DND-41 (cell line): ENCODE measurements around the gene CCL23.

Source experiments
- ATAC-seq: fragments of 200-7000 bp; cut with Tn5 transposase; 3 replicates; pipeline ENCODE4 v1.9.1; 2021; ENCODE audit warnings: low read depth; ENCODE audit not compliant: insufficient read depth
- DNase-seq: peaks from one replicate; pipeline ENCODE4 v3.0.0-alpha.2; 2020
- H2AFZ ChIP-seq: 2 replicates; pipeline ENCODE4 v1.6.0; 2012; ENCODE audit warnings: low read depth, low read length
- H3K27ac ChIP-seq: 2 replicates; pipeline ENCODE4 v1.5.1; 2012; ENCODE audit warnings: low read length, inconsistent platforms
- H3K27me3 ChIP-seq: fragments of 200-600 bp; sonication (generic); 2 replicates; pipeline ENCODE4 v1.6.0; 2012; ENCODE audit warnings: low read length, mild to moderate bottlenecking, inconsistent platforms; ENCODE audit not compliant: insufficient read depth, poor library complexity
- H3K36me3 ChIP-seq: 2 replicates; pipeline ENCODE4 v1.5.1; 2012; ENCODE audit warnings: low read length, inconsistent platforms; ENCODE audit not compliant: insufficient read depth
- H3K4me1 ChIP-seq: 2 replicates; pipeline ENCODE4 v1.5.1; 2012; ENCODE audit warnings: mild to moderate bottlenecking, low read length; ENCODE audit not compliant: insufficient read depth
- H3K4me2 ChIP-seq: 2 replicates; pipeline ENCODE4 v1.6.0; 2012; ENCODE audit warnings: mild to moderate bottlenecking, moderate library complexity, low read length, inconsistent platforms; ENCODE audit not compliant: insufficient read depth
- H3K4me3 ChIP-seq, 2 experiments: fragments of 200-600 bp in 1 of 2; shearing (Covaris generic) in 1 of 2; 2 replicates each; pipeline ENCODE4 v1.5.1; 2012 to 2016; ENCODE audit warnings: inconsistent platforms in 2 of 2, low read length in 2 of 2, mild to moderate bottlenecking in 2 of 2, low read depth in 1 of 2, moderate library complexity in 1 of 2
- H3K79me2 ChIP-seq: 2 replicates; pipeline ENCODE4 v1.6.0; 2012; ENCODE audit warnings: low read length, inconsistent platforms; ENCODE audit not compliant: insufficient read depth
- H3K9ac ChIP-seq: 2 replicates; pipeline ENCODE4 v1.6.0; 2012; ENCODE audit warnings: low read depth, mild to moderate bottlenecking, inconsistent platforms, low read length, moderate library complexity
- H3K9me3 ChIP-seq: 2 replicates; pipeline ENCODE4 v1.5.1; 2012; ENCODE audit warnings: low read length, moderate library complexity, mild to moderate bottlenecking, inconsistent platforms; ENCODE audit not compliant: insufficient read depth, severe bottlenecking
- H4K20me1 ChIP-seq: 2 replicates; pipeline ENCODE4 v1.6.0; 2012; ENCODE audit warnings: low read length; ENCODE audit not compliant: insufficient read depth
- CTCF ChIP-seq: IDR thresholded peaks from 2 replicates; pipeline ENCODE4 v1.5.1; 2012; ENCODE audit warnings: borderline replicate concordance, low read length, moderate library complexity, mild to moderate bottlenecking; ENCODE audit not compliant: poor library complexity, severe bottlenecking; ENCODE audit errors: extremely low read depth
- EZH2 ChIP-seq: IDR thresholded peaks from 3 replicates; pipeline ENCODE4 v1.6.1; 2012; ENCODE audit warnings: borderline replicate concordance, low read depth, mild to moderate bottlenecking, moderate library complexity, low read length, inconsistent platforms; ENCODE audit not compliant: severe bottlenecking

CCL23 gene

GRCh38 chr17:35991075-35991474, 26.7 kb downstream of the CCL23 start:
- ATAC-seq, result no peak
- Histone ChIP-seq H2AFZ (no peak overlapping the region), H4K20me1 (no peaks in the 10 kb centered on the region), H3K27me3 (no peaks in the 10 kb centered on the region), H3K9ac (no peak overlapping the region), H3K9me3 (peaks cover 6% of the 10 kb centered on the region), H3K36me3 (no peaks in the 10 kb centered on the region), H3K4me1 (no peaks in the 10 kb centered on the region), H3K27ac (no peak overlapping the region), H3K4me3 (no peak overlapping the region), H3K4me2 (no peak overlapping the region), H3K79me2 (no peaks in the 10 kb centered on the region)
- TF ChIP-seq EZH2, result no peak
- no peak for DNase-seq

GRCh38 chr17:35988164-35988563, 29.6 kb downstream of the CCL23 start:
- no peak overlapping the region for H3K27ac ChIP-seq
- H3K27me3 ChIP-seq, result no peaks in the 10 kb centered on the region
- H3K36me3 ChIP-seq, result no peaks in the 10 kb centered on the region

GRCh38 chr17:35986643-35987042, 31.1 kb downstream of the CCL23 start, which contains the start of gene CCL14:
Gene CCL14, minus strand, starts transcription at chr17:35986729. Its CDS starts 80 bp downstream, at chr17:35986649.
- Histone ChIP-seq H3K27ac (no peak within 1 kb of the TSS), H3K79me2 (no peaks in the 10 kb centered on the region), H3K4me3 (no peak within 1 kb of the TSS), H3K4me1 (no peaks in the 10 kb centered on the region), H3K27me3 (no peaks in the 10 kb centered on the region), H3K36me3 (no peaks in the 10 kb centered on the region), H3K9me3 (peaks cover 6% of the 10 kb centered on the region), H2AFZ (no peak within 1 kb of the TSS), H4K20me1 (no peaks in the 10 kb centered on the region), H3K4me2 (no peak within 1 kb of the TSS), H3K9ac (no peak within 1 kb of the TSS)
- no peak for TF ChIP-seq EZH2
- no peak for TF ChIP-seq CTCF
- no peak for ATAC-seq
- no peak for DNase-seq

More at GRCh38 chr17:35988164-35988563, 29.6 kb downstream of the CCL23 start:
- ATAC-seq (no peak), DNase-seq (no peak)
- Histone ChIP-seq H3K9me3 (peaks cover 6% of the 10 kb centered on the region), H2AFZ (no peak overlapping the region), H4K20me1 (no peaks in the 10 kb centered on the region), H3K79me2 (no peaks in the 10 kb centered on the region), H3K4me1 (no peaks in the 10 kb centered on the region), H3K9ac (no peak overlapping the region), H3K4me2 (no peak overlapping the region), H3K4me3 (no peak overlapping the region)
- no peak for TF ChIP-seq EZH2
- TF ChIP-seq CTCF, result no peak

- no peak overlapping the region for H3K4me2 ChIP-seq
- TF ChIP-seq EZH2 (no peak), CTCF (no peak)
- H4K20me1 ChIP-seq, result no peaks in the 10 kb centered on the region
- H3K9me3 ChIP-seq, result peaks cover 1% of the 10 kb centered on the region
- no peak overlapping the region for H3K9ac ChIP-seq
- DNase-seq, result no peak
- no peaks in the 10 kb centered on the region for H3K36me3 ChIP-seq
- H3K4me1 ChIP-seq, result no peaks in the 10 kb centered on the region
- no peak overlapping the region for H3K4me3 ChIP-seq
- no peaks in the 10 kb centered on the region for H3K27me3 ChIP-seq
- no peak overlapping the region for H3K27ac ChIP-seq
- no peak for ATAC-seq
- H3K79me2 ChIP-seq, result no peaks in the 10 kb centered on the region
- no peak overlapping the region for H2AFZ ChIP-seq
Measured at GRCh38 chr17:35984140-35984539, 33.6 kb downstream of the CCL23 start.
